ENCODE data around the gene NRARP.
A peak's percentile ranks its signal among the peaks of the same experiment; 100 is the strongest.
"Not testable (repeated sequence)": the region's sequence is repeated elsewhere in the genome, so short reads cannot be mapped to it uniquely, and the experiment has no call there.

NRARP gene, protein sequence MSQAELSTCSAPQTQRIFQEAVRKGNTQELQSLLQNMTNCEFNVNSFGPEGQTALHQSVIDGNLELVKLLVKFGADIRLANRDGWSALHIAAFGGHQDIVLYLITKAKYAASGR

DNA sequence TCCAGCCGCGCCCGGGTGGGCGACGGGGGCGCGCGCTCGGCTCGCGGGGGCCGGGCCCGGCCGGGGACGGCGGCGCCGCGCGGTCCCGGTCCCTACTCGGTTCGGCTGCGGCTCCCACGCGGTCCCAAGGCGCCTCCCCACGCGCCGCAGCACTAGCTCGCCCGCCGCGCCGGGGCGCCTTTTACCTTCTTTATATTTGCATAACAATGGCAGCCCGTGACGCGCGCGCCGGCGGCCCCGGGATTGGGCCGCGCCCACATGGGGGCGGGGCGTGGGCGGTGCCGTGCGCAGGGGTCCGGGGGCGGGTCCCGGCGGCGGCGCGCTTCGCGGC is at the start of gene NRARP:
Gene NRARP, minus strand, starts transcription at position 154 of the 331 bp plus-strand sequence. CDS start 343 bp downstream, outside the sequence.
- DNase-seq (ENCODE audit: low spot score), result peak; percentile 89

DNA sequence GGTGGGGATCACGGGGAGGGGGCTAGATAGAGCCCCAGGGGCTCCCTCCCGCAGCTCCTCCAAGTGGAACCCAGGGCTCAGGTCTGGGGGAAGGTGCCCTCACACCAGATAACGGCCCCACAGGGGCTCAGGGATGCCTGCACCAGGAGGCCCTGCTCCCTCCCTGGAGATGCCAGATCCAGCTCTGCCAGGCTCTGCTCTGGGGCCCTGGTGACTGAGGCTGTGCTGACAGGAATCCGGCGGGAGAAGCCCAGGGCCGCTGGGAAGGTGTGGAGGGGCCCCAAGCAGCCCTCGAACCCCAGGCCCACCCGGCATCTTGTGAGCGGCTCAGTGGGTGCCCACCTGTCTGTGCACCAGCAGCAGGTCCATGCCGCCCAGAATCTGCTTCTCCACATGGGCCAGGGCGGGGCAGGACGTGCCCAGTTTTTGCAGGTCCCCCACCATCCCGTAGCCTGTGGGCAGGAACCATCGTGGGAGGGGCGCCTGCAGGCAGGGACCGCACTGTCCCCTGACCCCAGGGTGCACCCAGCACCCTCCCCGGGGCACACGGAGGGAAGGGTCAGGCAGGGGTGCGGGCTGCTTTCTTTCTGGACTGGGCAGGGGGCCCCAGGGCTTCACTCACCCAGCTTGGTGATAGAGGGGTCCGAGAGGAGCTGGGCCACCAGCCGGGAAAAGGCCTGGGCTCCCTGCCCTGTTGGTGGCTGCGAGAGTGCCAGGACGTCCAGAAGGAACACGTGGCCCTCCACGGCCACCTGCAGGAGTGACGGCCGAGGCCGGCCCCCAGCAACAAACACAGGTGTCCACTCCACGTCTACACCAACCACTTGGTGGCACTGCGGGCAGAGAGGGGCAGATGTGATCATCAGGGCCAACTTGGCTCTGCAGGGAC is 48.9 kb upstream of the NRARP start:
- no peak for DNase-seq (ENCODE audit: low spot score)

DNA sequence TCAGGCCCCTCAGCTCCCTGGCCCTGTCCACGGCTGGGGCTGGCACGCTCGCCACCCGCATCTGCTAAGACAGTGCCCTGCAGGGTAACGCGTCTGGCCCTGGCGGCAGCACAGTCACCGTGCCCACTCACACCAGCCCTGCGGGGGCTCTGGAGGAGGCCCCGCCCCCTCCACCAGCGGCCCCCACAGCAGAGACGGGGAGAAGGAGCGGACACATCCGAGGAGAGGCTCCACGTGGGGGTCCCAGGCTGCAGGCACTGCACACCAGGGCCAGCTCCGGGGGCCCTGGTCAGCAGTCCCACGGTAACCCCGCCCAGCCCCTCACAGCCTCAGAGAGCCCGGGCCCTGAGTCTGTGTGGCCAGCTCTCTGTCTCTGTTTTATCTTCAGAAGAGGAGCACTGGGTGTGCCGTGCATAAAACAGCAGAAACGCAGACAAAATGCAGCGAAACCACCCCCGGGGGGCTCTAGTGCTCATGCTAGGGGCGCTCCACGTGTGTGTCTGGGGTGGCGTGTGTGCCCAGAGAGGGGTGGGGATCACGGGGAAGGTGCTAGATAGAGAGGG is 47.5 kb upstream of the NRARP start:
- DNase-seq (ENCODE audit: low spot score), result no peak

DNA sequence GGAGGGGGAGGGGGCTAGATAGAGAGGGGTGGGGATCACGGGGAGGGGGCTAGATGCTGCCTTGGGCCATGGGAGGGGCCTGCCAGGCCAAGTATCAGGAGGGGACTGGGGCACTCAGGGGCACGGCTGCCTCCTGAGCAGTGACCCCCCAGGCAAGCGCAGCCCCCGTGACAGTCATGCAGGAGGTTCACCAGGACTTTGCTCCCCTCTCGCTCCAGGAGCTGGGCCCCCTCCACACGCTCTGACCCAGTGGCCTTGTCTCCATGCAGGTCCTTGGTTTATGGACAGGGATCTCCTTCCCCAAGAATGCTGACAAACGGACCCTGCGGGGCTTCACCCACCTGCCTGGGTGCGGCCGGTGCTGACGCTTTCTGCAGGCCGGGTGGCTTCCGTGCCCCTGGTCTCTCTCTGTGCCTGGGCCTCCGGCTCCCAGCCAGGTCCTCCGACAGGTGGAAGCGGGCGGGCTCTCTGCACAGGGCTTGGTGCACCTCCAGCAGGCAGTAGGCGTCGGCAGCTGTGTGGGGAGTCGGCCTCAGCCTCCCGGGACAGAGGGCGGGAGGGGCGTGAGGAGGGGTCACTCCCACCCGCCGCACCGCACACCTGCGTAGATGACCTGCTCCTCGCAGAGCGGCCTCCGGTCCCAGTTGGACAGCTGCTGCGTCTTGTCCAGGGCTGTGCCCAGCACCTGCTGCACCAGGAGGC is 46.8 kb upstream of the NRARP start:
- DNase-seq (ENCODE audit: low spot score), result no peak

DNA sequence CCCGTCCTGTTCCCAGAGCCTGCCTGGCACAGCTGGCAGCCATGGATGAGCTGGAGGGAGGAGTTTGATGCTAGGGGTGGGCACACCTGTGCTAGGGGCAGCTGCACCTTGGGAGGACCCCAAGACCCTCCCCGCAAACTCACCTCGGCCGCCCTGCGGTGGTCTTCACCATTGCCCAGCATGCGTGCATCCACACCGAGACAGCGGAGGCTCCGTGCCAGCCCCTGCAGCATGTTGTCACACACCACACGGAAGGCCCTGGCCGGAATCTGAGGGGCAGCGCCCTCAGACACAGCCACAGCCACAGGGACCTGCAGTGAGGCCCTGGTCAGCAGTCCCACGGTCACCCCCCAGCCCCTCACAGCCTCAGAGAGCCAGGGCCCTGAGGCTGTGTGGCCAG is 45.9 kb upstream of the NRARP start:
- no peak for DNase-seq (ENCODE audit: low spot score)

DNA sequence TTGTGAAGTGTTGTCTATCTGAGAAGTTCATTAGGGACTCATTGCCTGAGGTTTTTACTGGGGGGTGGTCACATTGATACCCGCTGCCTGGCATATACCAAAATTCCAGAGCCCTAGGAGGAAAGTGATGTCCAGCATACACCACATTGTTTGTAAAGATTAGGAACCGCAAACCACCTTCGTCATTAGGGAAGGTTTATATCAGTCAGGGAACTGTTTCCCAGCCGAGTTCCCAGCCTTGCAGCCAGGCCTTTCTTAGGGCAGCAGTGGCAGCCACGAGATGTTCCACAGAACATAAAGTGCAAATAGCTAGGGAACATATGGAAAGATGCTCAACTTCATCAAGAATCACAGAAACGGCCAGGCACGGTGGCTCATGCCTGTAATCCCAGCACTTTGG is 40.4 kb upstream of the NRARP start:
- DNase-seq (ENCODE audit: low spot score), result no peak

DNA sequence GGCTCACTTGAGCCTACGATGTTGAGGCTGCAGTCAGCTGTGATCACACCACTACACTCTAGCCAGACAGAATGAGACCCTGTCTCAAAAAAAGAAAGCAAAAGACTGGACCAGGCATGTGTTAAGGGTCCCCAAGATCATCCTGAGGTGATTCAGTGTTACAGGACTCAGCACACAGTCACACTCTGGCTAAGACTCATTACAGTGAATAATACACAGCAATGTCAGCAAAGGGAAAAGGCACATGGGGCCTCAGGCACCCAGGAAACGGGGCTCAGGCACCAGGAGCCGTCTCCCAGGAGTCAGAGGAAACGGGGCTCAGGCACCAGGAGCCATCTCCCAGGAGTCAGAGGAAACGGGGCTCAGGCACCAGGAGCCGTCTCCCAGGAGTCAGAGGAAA is 39.2 kb upstream of the NRARP start:
- DNase-seq (ENCODE audit: low spot score), result no peak

DNA sequence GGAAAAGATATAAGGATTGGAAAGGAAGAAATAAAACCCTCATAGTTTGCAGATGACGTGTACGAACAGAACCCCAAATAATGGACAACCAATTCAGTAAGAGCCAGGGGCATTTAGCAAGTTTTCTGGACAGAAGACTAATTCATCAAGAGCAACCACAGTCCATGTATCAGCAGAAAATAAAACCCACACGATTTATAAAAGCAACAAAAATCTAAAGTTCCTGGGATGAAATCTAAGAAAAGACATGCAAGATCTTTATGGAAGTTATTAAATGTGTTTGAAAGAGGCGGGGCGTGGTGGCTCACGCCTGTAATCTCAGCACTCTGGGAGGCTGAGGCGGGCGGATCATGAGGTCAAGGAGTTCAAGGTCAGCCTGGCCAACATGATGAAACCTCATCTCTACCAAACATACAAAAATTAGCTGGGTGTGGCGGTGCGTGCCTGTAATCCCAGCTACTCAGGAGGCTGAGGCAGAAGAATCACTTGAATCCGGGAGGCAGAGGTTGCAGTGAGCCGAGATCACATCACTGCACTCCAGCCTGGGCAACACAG is 37.9 kb upstream of the NRARP start:
- not testable (repeated sequence) for DNase-seq (ENCODE audit: low spot score)

DNA sequence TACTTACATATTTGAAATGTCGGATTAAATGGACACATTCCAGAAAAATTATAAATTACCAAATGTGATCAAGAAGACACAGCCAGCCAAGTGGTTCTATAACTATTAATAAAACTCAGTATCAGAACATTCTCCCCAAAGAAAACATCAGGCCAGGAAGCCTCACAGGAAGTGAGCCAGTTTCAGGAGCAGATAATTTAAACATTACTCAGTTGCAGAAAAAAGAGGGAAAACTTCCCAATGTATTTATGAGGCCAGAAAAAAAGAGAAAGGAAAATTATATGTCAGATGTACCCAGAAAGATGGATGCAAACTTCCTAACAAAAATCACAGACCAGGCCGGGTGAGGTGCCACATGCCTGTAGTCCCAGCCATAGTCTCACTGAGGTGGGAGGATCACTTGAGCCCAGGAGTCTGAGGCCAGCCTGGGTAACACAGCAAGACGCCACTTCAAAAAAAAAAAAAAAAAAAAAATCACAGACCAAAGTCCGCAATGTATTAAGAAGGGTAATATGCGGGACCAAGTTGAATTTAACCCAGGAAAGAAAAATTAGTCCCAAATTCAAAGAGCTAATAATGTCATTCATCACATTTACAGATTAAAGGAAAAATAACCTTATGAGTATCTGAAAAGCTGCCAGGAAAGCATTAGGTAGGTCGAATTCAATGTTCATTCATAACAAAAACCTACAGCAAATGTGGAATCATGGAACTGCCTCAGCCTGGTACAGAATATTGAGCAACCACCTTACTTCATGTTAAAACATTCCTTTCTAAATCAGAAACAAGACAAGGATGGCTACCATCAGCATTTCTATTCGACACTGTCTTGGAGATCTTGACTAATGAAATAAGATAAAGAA is 37.2 kb upstream of the NRARP start:
- no peak for DNase-seq (ENCODE audit: low spot score)

DNA sequence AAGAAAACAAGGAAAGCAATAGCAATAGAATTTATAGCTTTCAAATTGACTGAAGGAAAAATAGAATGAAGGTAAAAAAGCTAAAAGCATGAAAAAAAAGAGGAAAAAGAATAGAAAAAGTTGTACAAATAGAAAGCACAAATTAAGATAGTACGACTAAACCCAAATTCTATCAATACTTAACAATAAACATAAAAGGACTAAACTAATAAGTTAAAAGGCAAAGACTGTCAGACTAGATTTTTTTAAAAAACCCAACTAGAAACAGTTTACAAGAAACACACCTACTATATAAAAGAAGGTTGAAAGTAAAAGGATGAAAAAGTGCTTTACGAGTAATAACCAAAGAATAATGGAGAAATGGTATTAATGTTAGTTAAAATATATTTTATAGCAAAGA is 34.7 kb upstream of the NRARP start:
- no peak for DNase-seq (ENCODE audit: low spot score)

DNA sequence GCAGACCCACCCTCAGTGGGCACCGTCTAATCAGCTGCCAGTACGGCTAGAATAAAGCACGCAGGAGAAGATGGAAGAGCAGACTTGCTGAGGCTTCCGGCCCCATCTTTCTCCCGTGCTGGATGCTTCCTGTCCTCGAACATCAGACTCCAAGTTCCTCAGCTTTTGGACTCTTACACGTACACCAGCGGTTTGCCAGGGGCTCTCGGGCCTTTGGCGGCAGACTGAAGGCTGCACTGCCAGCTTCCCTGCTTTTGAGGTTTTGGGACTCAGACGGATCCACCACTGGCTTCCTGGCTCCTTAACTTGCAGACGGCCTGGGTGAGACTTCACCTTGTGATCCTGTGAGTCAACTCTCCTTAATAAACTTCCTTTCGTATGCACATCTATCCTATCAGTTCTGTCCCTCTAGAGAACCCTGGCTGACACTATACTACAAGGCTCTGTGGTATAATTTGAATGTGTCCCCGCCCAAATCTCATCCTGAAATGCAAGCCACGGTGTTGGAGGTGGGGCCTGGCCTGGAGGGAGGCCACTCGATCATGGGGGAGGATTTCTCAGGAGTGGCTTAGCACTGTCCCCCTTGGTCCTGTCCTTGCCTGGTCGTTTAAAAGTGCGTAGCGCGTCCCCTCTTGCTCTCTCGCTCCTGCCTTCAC is 31.1 kb upstream of the NRARP start:
- DNase-seq (ENCODE audit: low spot score), result no peak

DNA sequence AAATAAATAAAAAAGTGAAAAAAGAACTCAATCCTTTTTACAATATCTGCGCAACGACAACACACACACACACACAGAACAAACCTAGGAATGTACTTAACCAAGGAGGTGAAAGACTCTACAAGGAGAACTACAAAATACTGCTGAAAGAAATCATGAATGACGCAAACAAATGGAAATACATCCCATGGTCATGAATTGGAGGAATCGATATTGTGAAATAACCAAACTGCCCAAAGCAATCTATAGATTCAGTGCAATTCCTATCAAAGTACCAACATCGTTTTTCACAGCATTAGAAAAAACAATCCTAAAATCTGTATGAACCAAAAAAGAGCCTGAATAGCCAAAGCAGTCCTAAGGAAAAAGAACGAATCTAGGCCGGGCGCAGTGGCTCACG is 29.9 kb upstream of the NRARP start:
- no peak for DNase-seq (ENCODE audit: low spot score)

DNA sequence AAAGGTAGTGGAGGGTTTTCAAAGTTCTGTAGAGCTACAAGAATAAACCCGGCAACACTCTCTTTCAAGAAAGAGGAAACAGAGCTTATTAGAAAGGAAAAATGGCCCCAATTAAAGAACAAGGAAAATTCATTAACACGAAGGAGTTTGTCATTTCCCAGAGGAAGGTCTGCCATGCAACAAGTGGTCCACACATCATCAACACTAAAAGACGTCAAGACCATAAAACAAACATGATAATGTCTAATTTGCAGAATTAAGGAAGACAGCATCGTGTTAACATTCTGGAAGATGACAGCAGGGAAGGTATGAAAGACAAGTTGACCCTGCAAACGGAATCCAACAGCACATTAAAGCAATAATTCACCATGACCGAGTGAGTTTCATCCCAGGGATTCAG is 28.6 kb upstream of the NRARP start:
- no peak for DNase-seq (ENCODE audit: low spot score)

DNA sequence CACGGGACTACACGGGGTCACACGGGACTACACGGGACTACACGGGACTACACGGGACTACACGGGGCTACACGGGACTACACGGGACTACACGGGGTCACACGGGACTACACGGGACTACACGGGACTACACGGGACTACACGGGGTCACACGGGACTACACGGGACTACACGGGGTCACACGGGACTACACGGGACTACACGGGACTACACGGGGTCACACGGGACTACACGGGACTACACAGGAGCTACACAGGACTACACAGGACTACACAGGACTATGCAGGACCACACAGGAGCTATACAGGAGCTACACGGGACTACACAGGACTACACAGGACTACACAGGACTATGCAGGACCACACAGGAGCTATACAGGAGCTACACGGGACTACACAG is 27.5 kb upstream of the NRARP start:
- DNase-seq (ENCODE audit: low spot score), result not testable (repeated sequence)

DNA sequence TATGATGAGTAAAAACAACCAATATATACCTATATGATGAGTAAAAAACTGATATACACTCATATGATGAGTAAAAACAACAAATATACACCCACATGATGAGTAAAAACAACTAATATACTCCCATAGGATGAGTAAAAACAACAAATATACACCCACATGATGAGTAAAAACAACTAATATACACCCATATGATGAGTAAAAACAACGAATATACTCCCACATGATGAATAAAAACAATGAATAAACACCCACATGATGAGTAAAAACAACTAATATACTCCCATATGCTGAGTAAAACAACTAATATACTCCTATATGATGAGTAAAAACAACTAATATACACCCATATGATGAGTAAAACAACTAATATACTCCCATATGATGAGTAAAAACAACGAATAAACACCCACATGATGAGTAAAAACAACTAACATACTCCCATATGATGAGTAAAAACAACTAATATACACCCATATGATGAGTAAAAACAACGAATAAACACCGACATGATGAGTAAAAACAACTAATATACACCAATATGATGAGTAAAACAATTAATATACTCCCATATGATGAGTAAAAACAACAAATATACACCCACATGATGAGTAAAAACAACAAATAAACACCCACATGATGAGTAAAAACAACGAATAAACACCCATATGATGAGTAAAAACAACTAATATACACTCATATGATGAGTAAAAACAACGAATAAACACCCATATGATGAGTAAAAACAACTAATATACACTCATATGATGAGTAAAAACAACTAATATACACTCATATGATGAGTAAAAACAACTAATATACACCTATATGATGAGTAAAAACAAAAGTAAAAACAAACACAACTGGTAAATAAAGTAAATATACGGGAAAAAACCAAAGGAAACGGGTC is 25.8 kb upstream of the NRARP start:
- not testable (repeated sequence) for DNase-seq (ENCODE audit: low spot score)

DNA sequence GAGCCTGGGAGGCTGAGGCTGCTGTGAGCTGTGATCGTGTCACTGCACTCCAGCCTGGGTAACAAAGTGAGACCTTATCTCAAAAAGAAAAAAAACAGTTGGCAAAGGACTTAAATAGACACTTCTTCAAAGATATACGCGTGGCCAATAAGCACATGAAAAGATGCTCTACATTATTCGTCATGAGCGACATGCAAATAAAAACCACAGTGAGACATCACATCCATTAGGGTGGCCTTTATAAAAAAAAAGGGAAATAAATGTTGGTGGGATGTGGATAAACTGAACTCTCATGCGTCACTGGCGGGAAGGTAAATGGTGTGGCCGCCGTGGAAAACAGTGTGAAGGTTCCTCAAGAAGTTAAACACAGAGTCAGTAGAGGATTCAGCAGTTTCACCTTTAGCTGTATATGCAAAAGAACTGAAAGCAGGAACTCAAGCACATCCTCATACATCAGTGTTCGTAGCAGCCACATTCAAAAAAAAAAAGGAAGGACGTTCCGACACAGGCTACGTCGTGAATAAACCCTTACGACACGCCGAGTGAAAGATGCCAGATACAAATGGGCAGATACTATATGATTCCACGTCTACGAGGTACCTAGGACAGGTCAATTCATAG is 24.5 kb upstream of the NRARP start:
- no peak for DNase-seq (ENCODE audit: low spot score)

DNA sequence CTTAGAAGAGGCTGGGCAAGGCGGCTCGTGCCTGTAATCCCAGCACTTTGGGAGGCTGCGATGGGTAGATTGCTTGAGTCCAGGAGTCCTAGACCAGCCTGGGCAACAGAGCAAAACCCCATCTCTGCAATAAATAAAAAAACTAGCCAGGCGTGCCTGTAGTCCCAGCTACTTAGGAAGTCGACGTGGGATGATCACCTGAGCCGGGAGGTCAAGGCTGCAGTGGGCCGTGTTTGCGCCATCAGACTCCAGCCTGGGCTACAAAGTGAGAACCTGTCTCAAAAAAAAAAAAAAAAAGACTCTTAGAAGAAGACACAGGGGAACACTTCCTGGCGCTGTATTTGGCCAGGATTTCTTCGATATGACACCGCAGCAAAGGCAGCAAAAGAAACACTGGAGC is 23.7 kb upstream of the NRARP start:
- no peak for DNase-seq (ENCODE audit: low spot score)

DNA sequence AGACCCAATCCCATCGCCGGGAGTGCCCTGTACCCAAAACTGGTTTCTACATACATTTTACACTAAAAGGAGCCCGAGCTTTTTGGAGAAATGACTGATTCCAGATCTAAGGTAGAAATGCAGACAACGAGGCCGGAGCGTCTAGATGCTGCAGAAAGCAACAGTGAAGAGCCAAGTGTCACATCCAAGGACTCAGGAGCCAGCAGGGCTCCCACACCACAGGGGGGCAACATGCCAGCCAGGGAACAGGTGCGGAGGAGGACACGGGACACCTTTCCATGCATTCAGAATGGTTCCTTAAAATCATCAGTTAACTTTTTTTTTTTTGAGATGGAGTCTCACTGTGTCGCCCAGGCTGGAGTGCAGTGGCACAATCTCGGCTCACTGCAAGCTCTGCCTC is 23.1 kb upstream of the NRARP start:
- DNase-seq (ENCODE audit: low spot score), result no peak

DNA sequence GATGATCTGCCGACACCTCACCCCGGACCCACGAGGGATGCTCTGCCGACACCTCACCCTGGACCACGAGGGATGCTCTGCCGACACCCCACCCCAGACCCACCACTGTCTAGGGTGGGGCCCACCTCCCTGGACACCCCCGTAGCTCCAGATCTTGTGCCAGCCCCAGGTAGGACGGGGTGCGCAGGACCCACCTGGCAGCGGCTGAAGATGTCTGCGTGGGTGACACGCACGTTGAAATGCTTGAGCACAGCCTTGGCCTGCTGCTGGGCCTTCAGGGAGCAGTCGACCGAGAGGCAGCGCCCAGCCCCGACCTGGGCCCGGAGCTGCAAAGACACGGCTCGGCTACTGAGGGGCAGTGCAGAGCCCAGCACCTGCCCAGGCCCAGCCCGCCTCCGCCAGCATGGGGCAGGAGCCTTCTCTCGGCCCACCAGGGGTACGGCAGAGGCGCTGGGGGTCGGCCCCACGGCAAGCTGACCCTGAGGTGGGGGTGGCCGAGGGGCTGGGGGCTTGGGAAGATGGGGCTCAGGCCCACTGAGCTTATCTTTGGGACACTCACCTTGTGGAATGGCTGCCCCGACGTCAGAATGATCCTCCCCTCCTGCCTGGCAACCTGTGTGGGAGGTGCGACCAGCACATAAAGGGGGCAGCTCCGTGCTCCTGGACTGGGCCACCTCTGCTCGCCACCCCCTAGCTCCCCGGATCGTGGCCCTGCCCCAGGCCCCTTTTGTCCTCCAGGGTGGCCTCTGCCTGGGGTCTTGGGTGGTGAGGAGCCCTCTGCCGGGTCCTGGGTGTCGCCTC is 21.7 kb upstream of the NRARP start:
- DNase-seq (ENCODE audit: low spot score), result no peak

Data from CD4-positive, alpha-beta T cell treated with Interleukin-6 at 100 ng/mL for 8 hours (primary cell).